Measurements from ENCODE around the gene RPL9. TPM values are rescaled to one million over a fixed set of nuclear protein-coding genes. Genes with fewer than 3 reads are reported as not detected.

Gene RPL9
- total and polyA plus RNA-seq, 8 donors, result 634 to 2,388 (median 1,207) TPM

DNA sequence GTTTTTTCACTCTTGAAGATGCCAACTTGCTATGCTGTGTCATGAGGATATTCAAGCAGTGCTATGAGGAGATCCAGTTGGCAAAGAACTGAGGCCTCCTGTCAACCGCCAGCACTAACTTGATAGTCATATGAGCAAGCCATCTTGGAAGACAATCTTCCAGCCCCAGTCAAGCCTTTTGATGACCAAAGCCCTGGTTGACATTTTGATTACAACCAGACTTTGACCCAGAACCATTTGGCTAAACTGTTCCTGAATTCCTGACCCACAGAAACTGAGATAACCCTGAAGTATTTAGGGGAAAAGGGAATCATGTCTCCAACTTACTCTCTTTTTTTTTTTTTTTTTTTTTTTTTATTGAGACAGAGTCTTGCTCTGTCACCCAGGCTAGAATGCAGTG, 35.6 kb upstream of the RPL9 start:
- Histone ChIP-seq H3K4me3 (no peak overlapping the region), H3K27ac (no peak overlapping the region), H3K9me3 (no peaks in the 10 kb centered on the region), H3K27me3 (no peaks in the 10 kb centered on the region), H3K36me3 (peaks cover 0 to 15% of the 10 kb centered on the region in 2 donors), H3K4me1 (no peaks in the 10 kb centered on the region)
- TF ChIP-seq, protein P1, sequence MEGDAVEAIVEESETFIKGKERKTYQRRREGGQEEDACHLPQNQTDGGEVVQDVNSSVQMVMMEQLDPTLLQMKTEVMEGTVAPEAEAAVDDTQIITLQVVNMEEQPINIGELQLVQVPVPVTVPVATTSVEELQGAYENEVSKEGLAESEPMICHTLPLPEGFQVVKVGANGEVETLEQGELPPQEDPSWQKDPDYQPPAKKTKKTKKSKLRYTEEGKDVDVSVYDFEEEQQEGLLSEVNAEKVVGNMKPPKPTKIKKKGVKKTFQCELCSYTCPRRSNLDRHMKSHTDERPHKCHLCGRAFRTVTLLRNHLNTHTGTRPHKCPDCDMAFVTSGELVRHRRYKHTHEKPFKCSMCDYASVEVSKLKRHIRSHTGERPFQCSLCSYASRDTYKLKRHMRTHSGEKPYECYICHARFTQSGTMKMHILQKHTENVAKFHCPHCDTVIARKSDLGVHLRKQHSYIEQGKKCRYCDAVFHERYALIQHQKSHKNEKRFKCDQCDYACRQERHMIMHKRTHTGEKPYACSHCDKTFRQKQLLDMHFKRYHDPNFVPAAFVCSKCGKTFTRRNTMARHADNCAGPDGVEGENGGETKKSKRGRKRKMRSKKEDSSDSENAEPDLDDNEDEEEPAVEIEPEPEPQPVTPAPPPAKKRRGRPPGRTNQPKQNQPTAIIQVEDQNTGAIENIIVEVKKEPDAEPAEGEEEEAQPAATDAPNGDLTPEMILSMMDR (IDR thresholded peaks at IDR 0.05), result no peak
- DNase-seq (no peak), ATAC-seq (no peak)
- intact Hi-C loops (cut with DNase I), result no loop called here

DNA sequence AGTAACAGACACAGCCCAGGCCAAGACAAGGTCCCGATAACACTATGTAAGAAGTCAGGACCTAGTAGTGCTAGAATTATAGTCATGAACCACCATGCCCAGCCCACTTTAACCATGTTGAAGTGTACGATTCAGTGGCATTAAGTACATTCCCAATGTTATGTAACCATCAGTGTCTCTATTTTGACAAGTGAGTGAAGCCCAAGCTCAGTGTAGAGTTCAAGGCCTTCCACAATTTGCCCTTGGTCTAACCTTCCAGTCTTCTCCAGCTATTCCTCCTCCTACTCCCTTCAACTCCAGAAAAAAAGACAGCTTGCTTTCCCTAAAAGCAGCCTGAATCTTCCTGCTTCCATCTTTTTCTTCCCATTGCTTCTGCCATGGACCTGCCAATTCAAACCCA, 31.6 kb upstream of the RPL9 start:
- ATAC-seq (no peak), DNase-seq (no peak)
- intact Hi-C loops (cut with DNase I), result no loop called here
- no peaks in the 10 kb centered on the region for H3K36me3 ChIP-seq
- no peak overlapping the region for H3K4me3 ChIP-seq
- peaks cover 0 to 2% of the 10 kb centered on the region in 2 donors for H3K4me1 ChIP-seq
- H3K9me3 ChIP-seq, result no peaks in the 10 kb centered on the region
- TF ChIP-seq, protein P1 (IDR thresholded peaks at IDR 0.05), result no peak
- no peaks in the 10 kb centered on the region for H3K27me3 ChIP-seq
- no peak overlapping the region for H3K27ac ChIP-seq

DNA sequence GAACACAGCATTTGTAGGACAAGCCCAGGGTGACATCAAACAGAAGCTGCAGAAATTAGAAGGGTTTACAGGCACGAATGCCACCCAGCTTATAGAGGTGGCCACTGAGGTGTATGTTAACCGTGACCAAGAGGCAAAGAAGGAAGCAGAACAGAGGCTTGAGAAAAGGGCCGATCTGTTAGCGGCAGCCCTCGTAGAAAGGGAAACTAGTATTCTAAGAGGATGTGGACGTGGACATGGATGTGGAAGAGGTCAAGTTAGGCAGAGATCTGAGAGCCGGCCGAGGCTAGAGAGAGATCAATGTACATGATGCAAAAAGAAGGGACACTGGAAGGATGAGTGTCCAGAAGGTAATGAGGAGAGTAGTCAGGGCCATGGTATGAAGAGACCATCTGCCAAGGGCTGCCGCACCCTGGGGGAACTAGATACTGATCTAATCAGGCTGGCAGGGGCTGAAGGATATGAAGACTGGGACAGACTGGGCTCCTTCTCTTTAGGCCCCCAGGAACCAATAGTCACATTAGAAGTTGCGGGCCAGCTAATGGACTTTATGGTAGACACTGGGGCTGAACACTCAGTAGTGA, 27.6 kb upstream of the RPL9 start:
- TF ChIP-seq, protein P1 (IDR thresholded peaks at IDR 0.05), result no peak
- intact Hi-C loops (cut with DNase I), result no loop called here

DNA sequence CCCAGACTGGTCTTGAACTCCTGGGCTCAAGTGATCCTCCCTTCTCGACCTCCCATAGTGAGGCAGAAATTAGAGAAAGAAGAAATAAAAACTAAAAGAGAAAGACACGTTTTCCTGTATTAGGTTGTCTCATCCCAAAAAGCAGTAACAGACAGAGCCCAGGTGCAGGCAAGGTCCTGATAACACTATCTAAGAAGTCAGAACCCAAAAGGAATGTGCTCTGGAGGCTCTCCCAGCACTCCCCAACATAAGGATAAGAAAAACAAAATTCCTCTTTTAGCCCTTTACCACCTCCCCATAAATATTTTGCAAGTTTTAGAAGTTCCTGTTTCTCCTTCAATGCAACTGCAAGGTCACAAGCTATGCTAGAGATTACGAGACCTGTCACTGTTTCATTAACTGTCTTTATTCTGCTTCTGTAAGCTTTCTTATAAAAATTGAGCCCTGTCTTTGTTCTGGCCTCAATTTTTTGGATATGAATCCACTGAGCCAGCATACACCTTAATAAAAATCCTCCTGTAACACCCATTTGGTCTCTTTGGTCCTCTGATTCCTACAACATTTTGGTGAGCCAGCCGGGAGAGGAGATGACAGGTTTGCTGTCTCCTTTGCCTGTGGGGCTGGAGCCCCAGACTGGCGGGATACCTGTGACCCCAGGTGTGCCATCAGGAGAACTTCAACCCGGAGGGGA, 26.0 kb upstream of the RPL9 start:
- H3K27me3 ChIP-seq, result no peaks in the 10 kb centered on the region
- H3K36me3 ChIP-seq, result no peaks in the 10 kb centered on the region
- peaks cover 0 to 9% of the 10 kb centered on the region in 2 donors for H3K4me1 ChIP-seq
- DNase-seq (no peak), ATAC-seq (no peak)
- H3K4me3 ChIP-seq, result no peak overlapping the region
- intact Hi-C loops (cut with DNase I), result no loop called here
- TF ChIP-seq, protein P1 (IDR thresholded peaks at IDR 0.05), result no peak
- H3K9me3 ChIP-seq, result no peaks in the 10 kb centered on the region
- peak overlapping the region in 1 of 2 donors; percentile 37 for H3K27ac ChIP-seq

More for the DNA sequence above, 27.6 kb upstream of the RPL9 start:
- Histone ChIP-seq H3K36me3 (no peaks in the 10 kb centered on the region), H3K9me3 (no peaks in the 10 kb centered on the region), H3K27me3 (no peaks in the 10 kb centered on the region), H3K4me3 (no peak overlapping the region), H3K4me1 (peaks cover 0 to 9% of the 10 kb centered on the region in 2 donors), H3K27ac (no peak overlapping the region)
- ATAC-seq (peak; percentile 27), DNase-seq (no peak)

DNA sequence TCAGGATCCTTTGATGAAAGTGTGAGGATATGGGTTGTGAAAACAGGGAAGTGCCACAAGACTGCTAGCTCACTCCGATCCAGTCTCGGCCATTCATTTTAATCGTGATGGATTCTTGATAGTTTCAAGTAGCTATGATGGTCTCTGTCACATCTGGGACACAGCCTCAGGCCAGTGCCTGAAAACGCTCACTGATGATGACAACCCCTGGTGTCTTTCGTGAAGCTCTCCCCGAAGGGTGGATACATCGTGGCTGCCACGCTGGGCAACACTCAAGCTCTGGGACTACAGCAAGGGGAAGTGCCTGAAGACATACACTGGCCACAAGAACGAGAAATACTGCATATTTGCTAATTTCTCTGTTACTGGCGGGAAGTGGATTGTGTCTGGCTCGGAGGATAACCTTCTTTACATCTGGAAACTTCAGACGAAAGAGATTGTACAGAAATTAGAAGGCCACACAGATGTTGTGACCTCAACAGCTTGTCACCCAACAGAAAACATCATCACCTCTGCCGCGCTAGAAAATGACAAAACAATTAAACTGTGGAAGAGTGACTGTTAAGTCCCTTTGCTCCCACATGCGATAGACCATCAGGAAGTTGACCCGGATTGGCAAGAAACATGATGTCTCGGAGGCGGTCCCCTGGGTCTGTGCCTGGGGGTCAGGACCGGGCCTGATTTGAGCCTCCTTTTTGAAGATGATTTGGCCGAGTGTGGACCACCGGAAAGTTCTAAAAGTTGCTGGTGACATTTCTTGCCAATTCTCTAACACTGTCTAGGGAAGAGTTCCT, 22.4 kb upstream of the RPL9 start:
- Histone ChIP-seq H3K36me3 (peaks cover 0 to 6% of the 10 kb centered on the region in 2 donors), H3K27ac (peak overlapping the region in 1 of 2 donors; percentile 64), H3K4me3 (peak overlapping the region in 1 of 2 donors; percentile 20), H3K9me3 (no peaks in the 10 kb centered on the region), H3K4me1 (peaks cover 0 to 9% of the 10 kb centered on the region in 2 donors), H3K27me3 (no peaks in the 10 kb centered on the region)
- intact Hi-C loops (cut with DNase I), result no loop called here
- DNase-seq (peak in 2 of 4 donors; percentile 35 to 78), ATAC-seq (peak; percentile 51)
- TF ChIP-seq, protein P1 (IDR thresholded peaks at IDR 0.05), result no peak

All from left lung (tissue), 10 donors.